ENCODE measurements around the gene NAALADL2.
"Not testable (repeated sequence)": the region's sequence is repeated elsewhere in the genome, so short reads cannot be mapped to it uniquely, and the experiment has no call there.

The NAALADL2 gene

GRCh38 chr3:175215833-175216232, 356.7 kb downstream of the NAALADL2 start:
- DNase-seq: no peak

DNA sequence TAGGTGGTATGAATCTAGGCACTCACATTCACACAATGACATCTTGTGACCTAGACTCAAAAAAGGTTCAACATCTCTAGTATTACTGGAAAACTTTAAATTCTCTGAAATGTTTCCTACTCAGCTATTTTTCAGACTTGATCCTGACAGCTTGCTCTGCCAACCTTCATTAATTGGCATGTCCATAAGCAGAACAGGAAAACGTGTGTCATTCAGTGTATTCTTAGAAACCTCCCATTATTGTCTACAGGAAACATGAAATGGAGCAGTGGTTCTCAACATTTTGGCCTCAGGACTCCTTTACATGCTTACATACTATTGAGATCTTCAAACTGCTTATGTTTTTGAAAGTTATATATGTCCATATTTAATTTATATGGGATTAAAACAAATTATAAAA, 363.2 kb downstream of the NAALADL2 start:
- DNase-seq: no peak

DNA sequence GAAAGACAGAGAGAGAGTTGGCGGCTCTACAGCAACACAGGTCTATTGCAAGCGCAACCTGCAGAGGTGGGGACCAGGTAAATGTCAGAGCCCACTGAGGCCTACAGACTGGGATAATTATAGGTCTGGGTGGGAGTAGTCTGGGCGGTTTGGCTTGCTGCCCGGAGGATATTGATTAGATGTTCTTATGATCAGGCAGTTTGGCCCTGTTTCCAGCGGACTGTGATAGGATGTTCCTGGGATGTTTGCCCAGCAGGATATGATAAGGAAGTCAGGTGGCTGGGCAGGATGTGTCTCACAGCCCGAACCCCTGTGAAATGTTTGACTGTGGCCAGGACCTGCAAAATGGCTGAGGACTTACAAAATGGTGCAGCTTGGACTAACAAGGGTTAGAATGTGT, 364.9 kb downstream of the NAALADL2 start:
- DNase-seq: no peak

GRCh38 chr3:175226444-175226843, 367.3 kb downstream of the NAALADL2 start:
- DNase-seq: no peak

- no peak for DNase-seq
Measured at GRCh38 chr3:175227126-175227525, 368.0 kb downstream of the NAALADL2 start.

- no peak for DNase-seq
Measured at GRCh38 chr3:175233957-175234940, 375.1 kb downstream of the NAALADL2 start.

DNA sequence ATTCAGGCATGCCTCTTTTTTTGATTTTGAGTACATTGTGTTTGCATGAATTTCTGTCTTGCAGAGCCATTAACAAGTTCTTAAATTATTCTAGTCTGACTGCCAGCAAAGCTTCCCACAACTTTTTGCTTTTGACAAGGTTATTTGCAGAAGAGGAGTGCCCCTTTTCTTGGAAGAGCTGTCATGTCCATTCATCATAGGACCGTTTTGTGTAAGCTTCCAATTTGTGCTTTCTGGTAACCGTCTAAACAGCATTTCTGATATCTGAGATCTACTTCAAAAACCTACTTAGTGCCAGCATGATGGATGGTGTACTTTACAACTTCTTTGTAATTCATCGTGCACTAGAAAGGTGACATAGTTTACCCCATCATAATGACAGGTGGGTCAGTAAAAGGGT, 379.7 kb downstream of the NAALADL2 start:
- DNase-seq: no peak

GRCh38 chr3:175240921-175241320, 381.8 kb downstream of the NAALADL2 start:
- DNase-seq: no peak

- no peak for DNase-seq
Measured at GRCh38 chr3:175242243-175242642, 383.1 kb downstream of the NAALADL2 start.

DNA sequence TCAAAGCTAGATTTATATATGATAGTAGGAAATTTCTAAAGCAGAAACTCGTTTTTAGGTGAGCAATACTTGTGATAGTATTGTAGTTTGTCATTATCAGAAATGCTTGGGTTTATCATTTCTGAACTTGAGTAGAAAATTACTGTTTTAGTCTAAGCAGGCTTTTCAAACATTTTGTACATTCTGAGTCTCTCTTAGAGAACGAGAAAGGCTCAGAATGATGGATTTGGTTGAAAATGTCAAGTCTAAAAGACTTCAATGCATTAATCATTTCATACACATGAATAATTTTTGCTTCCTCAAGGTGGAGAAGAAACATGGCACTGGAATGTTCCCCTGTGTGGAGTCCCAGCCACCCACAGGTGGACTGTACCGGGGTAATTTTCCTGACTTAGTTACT, 387.1 kb downstream of the NAALADL2 start:
- DNase-seq: no peak

- DNase-seq: no peak
Measured at GRCh38 chr3:175246766-175247165, 387.6 kb downstream of the NAALADL2 start.

- no peak for DNase-seq
Measured at GRCh38 chr3:175247629-175248028, 388.5 kb downstream of the NAALADL2 start.

- DNase-seq: no peak
Measured at GRCh38 chr3:175248832-175249231, 389.7 kb downstream of the NAALADL2 start.

DNA sequence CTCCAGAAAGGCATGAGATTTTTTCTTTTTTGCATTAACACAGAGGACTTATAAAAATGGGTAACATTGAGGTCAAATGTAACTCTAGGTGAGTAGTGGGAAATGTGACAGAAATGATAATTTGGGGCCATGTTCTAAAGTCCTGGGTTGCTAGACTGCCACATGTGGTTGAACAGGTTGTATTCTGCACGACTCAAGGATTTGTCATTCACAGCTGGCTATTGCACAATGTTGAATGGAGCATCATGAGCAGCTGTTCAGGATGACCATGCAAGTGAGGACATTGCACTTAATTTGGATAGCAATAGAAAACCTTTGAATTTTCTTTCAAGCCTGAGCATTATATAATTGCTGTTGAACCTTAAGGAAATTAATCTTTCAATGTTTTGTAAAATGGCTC, 396.6 kb downstream of the NAALADL2 start:
- no peak for DNase-seq

DNA sequence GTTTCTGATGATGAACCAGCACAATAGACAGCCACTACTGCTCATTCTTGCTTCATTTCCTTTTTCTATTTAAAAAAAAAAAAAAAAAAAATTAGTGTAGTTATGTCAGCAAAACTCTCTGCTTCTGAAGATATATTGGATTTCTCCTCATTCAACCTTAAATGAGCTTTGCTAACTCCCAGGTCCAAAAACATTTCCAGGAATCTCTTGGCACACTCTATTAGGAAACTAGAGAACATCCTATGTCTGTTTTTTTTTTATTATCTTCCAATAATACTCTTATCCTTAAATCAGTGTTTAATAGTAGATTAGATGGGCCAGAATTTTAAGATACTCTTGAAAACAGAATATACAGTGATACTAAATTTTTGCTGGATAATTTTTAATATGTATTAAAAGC, 398.0 kb downstream of the NAALADL2 start:
- no peak for DNase-seq

DNA sequence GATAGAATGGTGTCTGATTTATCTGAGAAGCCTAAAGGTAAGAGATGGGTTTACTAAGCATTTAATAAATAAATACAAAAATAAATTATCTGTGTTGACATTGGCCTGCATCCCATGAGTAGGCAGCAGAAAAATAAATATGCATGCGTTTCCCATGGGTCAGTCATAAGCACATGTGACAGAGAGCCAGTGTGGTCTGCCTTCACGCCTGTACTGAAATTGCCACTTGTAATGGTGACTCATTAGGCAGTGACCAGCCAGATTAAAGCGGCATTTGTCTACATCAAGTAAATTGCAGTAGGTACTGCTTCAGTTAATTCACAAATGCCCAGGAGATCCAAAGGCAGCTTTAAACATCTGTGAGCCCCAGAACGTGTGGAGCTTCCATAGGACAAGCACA, 399.6 kb downstream of the NAALADL2 start:
- no peak for DNase-seq

GRCh38 chr3:175260145-175260794, 401.1 kb downstream of the NAALADL2 start:
- no peak for DNase-seq

- no peak for DNase-seq
Measured at GRCh38 chr3:175266478-175266877, 407.3 kb downstream of the NAALADL2 start.

DNA sequence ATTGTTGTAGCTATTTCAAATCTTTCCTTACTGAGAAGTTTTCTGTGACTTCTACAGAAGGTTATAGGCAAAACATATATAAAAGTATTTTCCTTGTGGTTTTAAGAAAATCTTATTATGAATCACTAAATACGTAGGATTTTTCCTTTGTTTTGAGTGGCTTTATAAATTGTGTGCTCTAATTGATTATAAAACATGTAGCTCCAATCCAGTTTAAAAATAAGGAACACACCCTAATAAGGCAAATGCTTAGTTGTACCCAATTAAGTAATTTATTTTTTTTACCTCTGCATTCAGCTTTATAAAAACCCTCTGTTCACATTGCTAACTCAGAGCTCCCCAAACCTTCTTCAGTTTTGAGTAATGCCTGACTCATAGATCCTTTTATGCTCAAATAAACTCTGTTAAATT, 408.0 kb downstream of the NAALADL2 start:
- DNase-seq: no peak

DNA sequence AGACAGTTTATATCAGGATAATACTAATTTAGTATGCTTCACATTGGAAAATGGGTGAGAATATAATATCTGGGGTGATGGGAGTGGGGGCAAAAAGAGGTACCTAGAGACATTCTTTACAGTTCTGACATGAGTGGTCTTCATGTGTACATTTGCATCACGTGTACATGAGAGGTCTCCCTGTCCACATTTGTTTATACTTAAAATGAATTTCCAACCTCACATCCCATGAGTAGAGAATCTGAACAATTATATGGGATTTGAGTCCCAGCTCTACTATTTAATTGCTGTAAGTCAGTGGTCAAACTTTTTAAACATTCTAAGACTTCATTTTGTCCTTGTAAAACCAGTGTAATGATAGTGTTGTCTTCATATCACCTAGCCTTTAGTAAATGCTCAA, 408.4 kb downstream of the NAALADL2 start:
- DNase-seq: no peak

- no peak for DNase-seq
Measured at GRCh38 chr3:175269394-175269793, 410.3 kb downstream of the NAALADL2 start.

DNA sequence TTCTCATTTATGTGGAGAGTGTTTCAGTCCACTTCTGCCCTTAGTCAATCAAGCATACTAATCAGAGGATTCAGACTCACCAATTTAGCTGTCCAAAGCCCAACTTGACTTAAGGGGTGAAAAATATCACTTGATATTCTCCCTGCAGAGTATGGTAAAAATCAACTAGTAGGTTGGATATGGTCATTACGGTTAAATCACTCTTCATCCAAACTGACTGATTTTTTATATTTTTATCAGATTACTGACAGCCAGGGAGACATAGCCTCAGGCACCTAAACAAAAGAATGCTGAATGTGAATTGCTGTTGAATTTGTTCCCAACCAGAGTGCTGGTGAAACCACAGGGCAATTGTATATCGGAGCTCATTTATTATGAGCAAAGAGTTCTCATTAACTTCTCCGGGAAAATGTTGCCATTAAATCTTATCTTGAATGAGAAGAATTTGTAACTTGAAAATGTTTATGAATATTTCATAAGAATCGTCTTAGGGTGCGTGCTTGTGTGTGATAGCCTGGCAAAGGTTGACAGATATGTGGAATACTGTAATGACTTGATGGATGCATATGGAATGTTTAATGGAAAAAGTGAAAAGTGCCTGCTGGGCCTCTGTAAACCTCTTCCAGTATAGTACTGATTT, 411.2 kb downstream of the NAALADL2 start:
- DNase-seq: no peak

GRCh38 chr3:175270866-175271265, 411.7 kb downstream of the NAALADL2 start:
- no peak for DNase-seq

GRCh38 chr3:175271465-175271864, 412.3 kb downstream of the NAALADL2 start:
- not testable (repeated sequence) for DNase-seq
